Panc1 (cell line): Measurements from ENCODE around the gene CIPC. TPM values are rescaled to one million over a fixed set of nuclear protein-coding genes. Genes with fewer than 3 reads are reported as not detected.
A peak's percentile ranks its signal among the peaks of the same experiment; 100 is the strongest.

Source experiments
- ATAC-seq: fragments of 200-7000 bp; cut with Tn5 transposase; 2 replicates; pipeline ENCODE4 v1.9.1; 2020; ENCODE audit warnings: mild to moderate bottlenecking, moderate library complexity
- BruUV-seq: library from RNA; stranded (reverse); fragments of 400-500 nt; replicated peaks from 2 replicates; lab custom pipeline; 2021; lab: Mats Ljungman, UMichigan
- CTCF ChIA-PET: fragments of 300-600 bp; sonication (Branson Sonifier 250); formaldehyde crosslinking; loops from one replicate; lab custom pipeline; 2022; ENCODE audit warnings: antibody characterized with exemption; lab: Charles Lee
- POLR2A ChIA-PET: fragments of 300-600 bp; sonication (Branson Sonifier 250); formaldehyde crosslinking; loops from one replicate; lab custom pipeline; 2022; ENCODE audit warnings: antibody characterized with exemption; lab: Charles Lee
- DNase-seq: peaks from one replicate; pipeline ENCODE4 v3.0.0-alpha.2; 2010; ENCODE audit warnings: low read depth, low spot score
- H3K27ac ChIP-seq: 2 replicates; pipeline ENCODE4 v1.5.1; 2011; ENCODE audit warnings: mild to moderate bottlenecking, low read length, inconsistent platforms
- H3K27me3 ChIP-seq: fragments of 200-500 bp; sonication (Bioruptor generic); 2 replicates; pipeline ENCODE4 v1.6.0; 2014; ENCODE audit warnings: low read length, inconsistent platforms; ENCODE audit not compliant: control insufficient read depth, insufficient read depth
- H3K36me3 ChIP-seq: fragments of 200-500 bp; sonication (Bioruptor generic); 2 replicates; pipeline ENCODE4 v1.5.1; 2014; ENCODE audit warnings: inconsistent platforms, mild to moderate bottlenecking, low read length, moderate library complexity; ENCODE audit not compliant: control insufficient read depth, insufficient read depth
- H3K4me1 ChIP-seq: 2 replicates; pipeline ENCODE4 v1.5.1; 2011; ENCODE audit warnings: inconsistent platforms, mild to moderate bottlenecking, low read length, moderate library complexity; ENCODE audit not compliant: control insufficient read depth, insufficient read depth
- H3K4me3 ChIP-seq, 2 experiments: 2 replicates each; pipeline ENCODE4 v1.5.1; 2011 to 2012; ENCODE audit warnings: low read depth in 2 of 2, low read length in 2 of 2, mild to moderate bottlenecking in 2 of 2, inconsistent platforms in 1 of 2, moderate library complexity in 1 of 2
- H3K9me3 ChIP-seq: fragments of 200-500 bp; sonication (Bioruptor generic); 2 replicates; pipeline ENCODE4 v1.5.1; 2014; ENCODE audit warnings: low read depth, mild to moderate bottlenecking, inconsistent platforms, low read length, moderate library complexity; ENCODE audit not compliant: control insufficient read depth, insufficient read depth
- POLR2AphosphoS5 ChIP-seq: IDR thresholded peaks from 2 replicates; pipeline ENCODE4 v1.6.1; 2012; ENCODE audit warnings: mild to moderate bottlenecking, low read depth, low read length, moderate library complexity
- SIN3A ChIP-seq: IDR thresholded peaks from 2 replicates; pipeline ENCODE4 v1.6.1; 2012; ENCODE audit warnings: low read depth, mild to moderate bottlenecking, low read length, moderate library complexity, borderline replicate concordance; ENCODE audit not compliant: insufficient read depth
- TCF7L2 ChIP-seq: IDR thresholded peaks from 2 replicates; pipeline ENCODE4 v1.6.1; 2011; ENCODE audit warnings: mild to moderate bottlenecking, low read depth, low read length, inconsistent platforms
- in situ Hi-C: cut with HindIII; loops from 2 replicates; pipeline ENCODE4 v1.10.0; 2016; ENCODE audit warnings: low sequenced_read_pairs, low pct_unique_long_range_greater_than_20kb
- intact Hi-C: fragments of 100-400 bp; cut with micrococcal nuclease; formaldehyde crosslinking; loops from one replicate; pipeline ENCODE4 v1.10.0; 2022; ENCODE audit not compliant: unreplicated experiment
- total RNA-seq: library from RNA; stranded (reverse); gene quantifications from one replicate; pipeline ENCODE4 v1.2.1, GENCODE V29; 2021; ENCODE audit not compliant: unreplicated experiment
- TF ChIP-seq, protein P1 (sequence below), 2 experiments: IDR thresholded peaks; 2 replicates each; pipeline ENCODE4 v1.6.1; 2011 to 2012; ENCODE audit warnings: low read depth in 2 of 2, control low read depth in 1 of 2, low read length in 1 of 2, mild to moderate bottlenecking in 1 of 2, moderate library complexity in 1 of 2; ENCODE audit not compliant: insufficient read depth in 1 of 2
- TF ChIP-seq, protein P2 (sequence below): fragments of 450-650 bp; IDR thresholded peaks from 2 replicates; pipeline ENCODE4 v1.5.1; 2017; ENCODE audit warnings: mild to moderate bottlenecking

The CIPC gene
- total RNA-seq, 1 experiment from 2014 or later, result 20.3 TPM

DNA sequence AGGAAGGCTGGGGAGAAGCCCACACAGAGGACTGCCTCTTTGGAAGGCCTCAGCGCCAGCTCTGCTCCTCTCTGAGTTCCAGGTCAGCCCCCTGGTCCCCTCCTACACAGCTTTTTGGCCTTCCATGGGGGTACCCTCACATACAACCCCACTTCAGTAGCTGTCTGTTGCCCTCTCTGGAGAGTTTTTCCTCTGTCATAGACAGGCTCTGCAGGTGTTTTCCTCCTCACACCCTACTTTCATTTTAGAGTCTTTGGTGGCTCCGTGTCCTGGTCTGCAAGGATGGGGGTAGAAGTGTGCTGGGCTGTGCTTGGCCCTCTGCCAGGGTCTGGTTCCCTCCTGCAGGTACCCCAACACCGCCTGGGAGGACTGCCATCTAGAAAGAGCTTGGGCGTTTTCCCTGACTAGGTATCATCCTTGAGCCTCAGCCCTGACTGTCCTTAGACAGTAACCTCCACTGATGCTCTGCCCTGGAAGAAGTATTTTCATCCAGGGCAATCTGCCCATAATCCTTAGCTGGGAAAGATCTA is 28.5 kb downstream of the CIPC start:
- Histone ChIP-seq H3K27me3 (no peaks in the 10 kb centered on the region; the same call in 1 of the 2 replicates), H3K4me1 (no peaks in the 10 kb centered on the region), H3K9me3 (no peaks in the 10 kb centered on the region), H3K27ac (no peak overlapping the region), H3K4me3 (no peak overlapping the region), H3K36me3 (no peaks in the 10 kb centered on the region)
- in situ Hi-C loops, result no loop called here
- intact Hi-C loops, result no loop called here
- no TSS peak for BruUV-seq
- DNase-seq, result no peak
- CTCF ChIA-PET, result no interaction called here
- POLR2A ChIA-PET, result no interaction called here
- ATAC-seq, result no peak
- TF ChIP-seq, protein P1, sequence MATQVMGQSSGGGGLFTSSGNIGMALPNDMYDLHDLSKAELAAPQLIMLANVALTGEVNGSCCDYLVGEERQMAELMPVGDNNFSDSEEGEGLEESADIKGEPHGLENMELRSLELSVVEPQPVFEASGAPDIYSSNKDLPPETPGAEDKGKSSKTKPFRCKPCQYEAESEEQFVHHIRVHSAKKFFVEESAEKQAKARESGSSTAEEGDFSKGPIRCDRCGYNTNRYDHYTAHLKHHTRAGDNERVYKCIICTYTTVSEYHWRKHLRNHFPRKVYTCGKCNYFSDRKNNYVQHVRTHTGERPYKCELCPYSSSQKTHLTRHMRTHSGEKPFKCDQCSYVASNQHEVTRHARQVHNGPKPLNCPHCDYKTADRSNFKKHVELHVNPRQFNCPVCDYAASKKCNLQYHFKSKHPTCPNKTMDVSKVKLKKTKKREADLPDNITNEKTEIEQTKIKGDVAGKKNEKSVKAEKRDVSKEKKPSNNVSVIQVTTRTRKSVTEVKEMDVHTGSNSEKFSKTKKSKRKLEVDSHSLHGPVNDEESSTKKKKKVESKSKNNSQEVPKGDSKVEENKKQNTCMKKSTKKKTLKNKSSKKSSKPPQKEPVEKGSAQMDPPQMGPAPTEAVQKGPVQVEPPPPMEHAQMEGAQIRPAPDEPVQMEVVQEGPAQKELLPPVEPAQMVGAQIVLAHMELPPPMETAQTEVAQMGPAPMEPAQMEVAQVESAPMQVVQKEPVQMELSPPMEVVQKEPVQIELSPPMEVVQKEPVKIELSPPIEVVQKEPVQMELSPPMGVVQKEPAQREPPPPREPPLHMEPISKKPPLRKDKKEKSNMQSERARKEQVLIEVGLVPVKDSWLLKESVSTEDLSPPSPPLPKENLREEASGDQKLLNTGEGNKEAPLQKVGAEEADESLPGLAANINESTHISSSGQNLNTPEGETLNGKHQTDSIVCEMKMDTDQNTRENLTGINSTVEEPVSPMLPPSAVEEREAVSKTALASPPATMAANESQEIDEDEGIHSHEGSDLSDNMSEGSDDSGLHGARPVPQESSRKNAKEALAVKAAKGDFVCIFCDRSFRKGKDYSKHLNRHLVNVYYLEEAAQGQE (IDR thresholded peaks at IDR 0.05; ENCODE audit: insufficient read depth in 1 of 2, low read depth in 2 of 2, low read length in 1 of 2), result no peak
- TF ChIP-seq TCF7L2 (no peak), POLR2AphosphoS5 (no peak), SIN3A (no peak)
- TF ChIP-seq, protein P2, sequence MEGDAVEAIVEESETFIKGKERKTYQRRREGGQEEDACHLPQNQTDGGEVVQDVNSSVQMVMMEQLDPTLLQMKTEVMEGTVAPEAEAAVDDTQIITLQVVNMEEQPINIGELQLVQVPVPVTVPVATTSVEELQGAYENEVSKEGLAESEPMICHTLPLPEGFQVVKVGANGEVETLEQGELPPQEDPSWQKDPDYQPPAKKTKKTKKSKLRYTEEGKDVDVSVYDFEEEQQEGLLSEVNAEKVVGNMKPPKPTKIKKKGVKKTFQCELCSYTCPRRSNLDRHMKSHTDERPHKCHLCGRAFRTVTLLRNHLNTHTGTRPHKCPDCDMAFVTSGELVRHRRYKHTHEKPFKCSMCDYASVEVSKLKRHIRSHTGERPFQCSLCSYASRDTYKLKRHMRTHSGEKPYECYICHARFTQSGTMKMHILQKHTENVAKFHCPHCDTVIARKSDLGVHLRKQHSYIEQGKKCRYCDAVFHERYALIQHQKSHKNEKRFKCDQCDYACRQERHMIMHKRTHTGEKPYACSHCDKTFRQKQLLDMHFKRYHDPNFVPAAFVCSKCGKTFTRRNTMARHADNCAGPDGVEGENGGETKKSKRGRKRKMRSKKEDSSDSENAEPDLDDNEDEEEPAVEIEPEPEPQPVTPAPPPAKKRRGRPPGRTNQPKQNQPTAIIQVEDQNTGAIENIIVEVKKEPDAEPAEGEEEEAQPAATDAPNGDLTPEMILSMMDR, result no peak

DNA sequence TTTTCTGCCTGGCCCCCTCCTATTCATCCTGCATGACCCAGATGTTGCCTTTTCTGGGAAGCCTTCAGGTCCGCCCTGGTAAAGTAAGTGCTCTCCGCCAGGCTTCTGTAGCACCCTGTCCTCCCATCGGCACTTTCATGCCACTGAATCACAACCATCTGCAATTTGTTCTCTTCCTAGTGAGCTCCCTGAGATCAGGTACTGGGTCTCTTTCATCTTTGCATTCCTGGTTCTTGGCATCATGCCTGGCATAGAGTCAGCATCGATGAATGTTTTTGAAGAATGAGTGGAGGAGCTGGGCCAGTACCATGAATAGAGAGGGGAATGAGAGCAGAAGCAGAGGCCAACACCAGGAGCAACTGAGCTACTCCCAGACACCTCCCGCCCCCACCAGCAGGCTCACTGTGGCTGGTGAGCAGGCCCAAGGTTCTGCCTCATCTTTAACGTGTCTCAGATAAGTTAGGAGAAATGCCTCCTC is 30.4 kb downstream of the CIPC start:
- intact Hi-C loops, result no loop called here
- ATAC-seq (no peak), DNase-seq (no peak)
- in situ Hi-C loops, result no loop called here
- no peaks in the 10 kb centered on the region for H3K4me1 ChIP-seq
- POLR2A ChIA-PET, result no interaction called here
- H3K9me3 ChIP-seq, result no peaks in the 10 kb centered on the region
- no TSS peak for BruUV-seq
- CTCF ChIA-PET, result interaction anchor here (0.6 kb wide), 1 partner anchor 229 kb away, joined by 3 read pairs; no protein-coding TSS in a partner anchor
- TF ChIP-seq TCF7L2 (0 out of 2 replicates have a peak, but pooled peaks have one; percentile 31), SIN3A (no peak), POLR2AphosphoS5 (no peak)
- TF ChIP-seq, protein P2, result no peak
- TF ChIP-seq, protein P1 (IDR thresholded peaks at IDR 0.05; ENCODE audit: insufficient read depth in 1 of 2, low read depth in 2 of 2, low read length in 1 of 2), result no peak
- no peak overlapping the region for H3K4me3 ChIP-seq
- no peaks in the 10 kb centered on the region; the same call in 1 of the 2 replicates for H3K27me3 ChIP-seq
- no peaks in the 10 kb centered on the region for H3K36me3 ChIP-seq
- H3K27ac ChIP-seq, result no peak overlapping the region
